Germinal center (tissue), 1 donor: ENCODE data around the gene HOXA3.

ENCODE experiments used
- DNase-seq: peaks from one replicate; pipeline ENCODE4 v3.0.0; 2012; ENCODE audit warnings: mixed read lengths, low spot score

The HOXA3 gene

GRCh38 chr7:27101957-27102580 lies 50.3 kb downstream of the HOXA3 start:
- DNase-seq: peak; percentile 25

DNA sequence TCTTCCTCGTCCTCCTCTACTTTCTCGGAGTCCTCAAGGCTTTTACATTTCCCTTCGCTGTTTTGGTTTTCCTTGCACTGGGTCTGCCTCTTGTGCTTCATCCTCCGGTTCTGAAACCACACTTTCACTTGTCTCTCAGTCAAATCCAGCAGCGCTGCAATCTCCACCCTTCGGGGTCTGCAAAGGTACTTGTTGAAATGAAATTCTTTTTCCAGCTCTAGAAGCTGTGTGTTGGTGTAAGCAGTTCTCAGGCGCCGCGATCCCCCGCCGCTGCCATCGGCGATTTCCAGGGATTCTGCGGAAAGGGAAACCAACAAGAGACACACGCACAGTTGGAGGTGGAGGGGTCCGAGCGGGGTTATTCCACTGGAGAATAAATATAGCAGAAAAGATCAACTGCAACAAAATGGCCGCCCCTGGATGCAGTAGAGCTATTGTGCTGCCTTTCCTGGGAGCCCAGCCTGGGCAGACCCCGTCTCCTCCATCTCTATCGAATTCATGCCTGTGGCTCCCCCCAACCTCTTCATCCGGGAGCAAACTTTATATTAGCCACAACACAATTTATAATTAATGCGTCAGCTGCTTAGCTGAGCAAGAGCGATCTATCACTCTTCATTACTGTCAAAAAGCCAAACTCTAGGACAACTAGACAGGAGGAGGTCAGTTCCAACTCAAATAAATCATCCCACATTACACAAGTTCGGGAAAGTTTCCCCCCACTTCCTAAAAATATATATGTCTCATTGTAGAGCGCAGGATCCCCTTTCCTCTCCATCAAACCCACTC lies 51.0 kb downstream of the HOXA3 start:
- no peak for DNase-seq

GRCh38 chr7:27100694-27101170 lies 51.7 kb downstream of the HOXA3 start:
- no peak for DNase-seq

DNA sequence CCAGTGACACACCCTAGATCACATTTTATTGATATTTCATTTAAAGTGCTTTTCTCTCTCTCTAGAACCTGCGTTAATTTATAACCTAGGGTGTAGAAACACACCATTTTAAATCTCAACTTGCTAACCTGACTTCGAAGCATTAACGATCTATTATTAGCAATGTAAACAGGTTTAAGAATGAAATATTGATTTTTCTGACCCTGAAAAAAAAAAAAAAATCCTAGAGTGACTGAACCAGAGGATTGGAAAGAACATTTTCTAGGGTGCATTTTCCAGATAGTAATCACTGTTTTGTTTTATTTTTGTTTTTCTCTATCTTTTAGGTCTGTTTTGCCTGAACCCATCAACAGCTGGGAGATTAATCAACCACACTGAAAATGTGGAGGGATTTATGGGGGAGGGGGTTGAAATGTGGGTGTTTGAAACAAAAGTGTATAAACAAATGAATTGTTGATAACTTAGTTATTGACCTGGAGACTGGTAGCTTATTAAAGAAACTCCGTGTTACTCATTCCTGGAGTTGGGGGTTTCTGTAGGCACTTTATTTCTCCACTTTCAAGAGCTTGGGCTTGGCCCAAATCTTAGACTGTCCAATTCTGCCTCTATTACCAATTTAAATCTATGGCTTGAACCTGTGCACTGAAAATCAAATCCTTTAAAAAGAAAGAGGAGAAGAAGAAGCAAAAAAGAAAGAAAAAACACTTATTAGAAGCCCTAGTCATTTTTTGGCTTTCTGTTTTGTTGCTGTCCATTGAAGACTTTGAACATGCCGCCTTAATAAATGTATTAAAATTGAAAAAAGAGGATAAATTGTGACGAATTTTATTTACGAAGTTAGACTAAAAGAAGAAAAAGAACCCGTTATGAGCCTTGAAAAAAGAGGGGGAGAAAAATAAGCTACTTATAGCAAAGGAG lies 52.7 kb downstream of the HOXA3 start:
- DNase-seq: no peak

DNA sequence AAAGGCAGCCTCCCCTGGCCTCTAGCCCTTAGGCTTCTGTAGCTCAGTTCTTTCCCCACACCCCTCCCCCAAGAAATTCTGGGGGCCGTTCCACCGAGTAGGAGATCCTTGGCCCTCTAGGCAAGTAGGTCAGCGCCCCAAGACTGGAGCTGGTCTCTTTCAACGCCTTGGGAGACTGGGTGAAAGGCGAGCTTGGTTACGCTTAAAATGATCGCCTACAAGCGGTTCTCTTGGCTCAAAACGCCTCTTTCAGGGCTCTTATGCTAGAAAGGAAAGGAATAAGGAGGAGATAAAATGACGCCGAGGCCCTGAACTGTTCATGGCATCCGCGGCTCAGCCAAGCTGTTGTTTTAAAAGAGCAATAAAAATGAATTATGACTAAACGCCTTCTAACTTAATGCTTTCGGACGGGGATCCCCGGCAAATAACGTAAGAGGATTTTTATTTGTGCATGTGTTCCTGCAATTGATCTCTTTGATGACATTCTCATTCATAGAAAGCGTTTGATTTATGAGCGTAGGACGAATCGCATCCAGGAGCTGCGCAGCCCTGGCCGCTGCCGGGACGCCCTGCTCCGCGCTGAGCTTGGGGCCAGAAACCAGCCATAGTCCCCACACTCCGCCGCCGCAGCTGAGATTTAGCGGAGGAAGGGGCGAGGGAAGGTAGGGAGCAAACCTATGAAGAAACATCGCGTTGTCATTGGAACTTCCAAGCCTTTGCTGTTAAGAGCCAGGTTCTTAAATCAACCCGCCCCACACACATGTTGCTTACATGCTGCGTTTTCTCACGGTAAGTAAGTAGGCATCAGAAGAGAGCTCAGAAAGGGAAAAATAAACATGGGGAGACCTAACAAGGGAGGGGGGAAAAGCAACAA lies 53.6 kb downstream of the HOXA3 start:
- no peak for DNase-seq

DNA sequence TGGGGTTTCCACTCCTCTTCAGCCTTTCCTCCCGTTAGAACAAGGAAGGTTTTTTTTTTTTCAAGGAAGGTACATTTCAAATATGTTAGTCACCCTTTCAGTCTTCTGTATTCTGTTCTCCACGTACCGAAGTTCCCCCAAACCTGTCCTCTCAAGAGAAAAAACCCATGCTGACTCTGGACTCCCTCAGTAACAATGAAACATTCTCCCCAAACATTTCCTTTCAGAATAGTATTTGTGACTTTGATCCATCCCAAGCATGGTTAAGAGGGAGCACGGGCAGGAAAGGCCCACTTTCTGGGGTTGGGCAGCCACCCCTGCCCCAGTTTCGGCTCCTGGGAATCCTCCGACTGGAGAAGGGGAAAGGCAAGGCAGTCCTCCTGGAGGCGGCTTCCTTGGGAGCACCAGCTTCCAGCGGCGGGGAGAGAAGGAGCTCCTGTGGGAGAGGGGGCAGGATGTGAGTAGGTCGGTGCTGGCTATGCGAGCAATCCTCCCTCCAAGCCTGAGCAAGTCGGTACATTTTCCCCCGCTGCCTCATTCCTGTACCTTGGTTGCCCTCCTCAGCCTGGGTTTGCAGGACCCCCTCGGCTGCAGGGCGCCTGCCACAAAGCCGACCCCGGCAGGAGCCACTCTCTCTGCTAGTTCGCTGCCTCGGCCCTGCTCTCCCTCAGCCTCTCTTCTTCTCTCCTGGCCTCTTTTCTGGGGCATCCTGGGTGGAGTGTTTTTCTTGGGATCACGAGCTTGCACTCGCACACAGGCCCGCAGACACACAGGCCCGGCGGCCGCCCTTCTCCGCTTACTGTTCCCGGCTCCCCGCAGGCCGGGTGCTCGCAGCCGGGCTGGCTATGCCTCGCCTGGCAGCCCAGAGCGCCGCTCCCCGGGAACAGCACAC lies 54.5 kb downstream of the HOXA3 start:
- DNase-seq: no peak

GRCh38 chr7:27096768-27097514 lies 55.4 kb downstream of the HOXA3 start:
- DNase-seq: peak; percentile 34

DNA sequence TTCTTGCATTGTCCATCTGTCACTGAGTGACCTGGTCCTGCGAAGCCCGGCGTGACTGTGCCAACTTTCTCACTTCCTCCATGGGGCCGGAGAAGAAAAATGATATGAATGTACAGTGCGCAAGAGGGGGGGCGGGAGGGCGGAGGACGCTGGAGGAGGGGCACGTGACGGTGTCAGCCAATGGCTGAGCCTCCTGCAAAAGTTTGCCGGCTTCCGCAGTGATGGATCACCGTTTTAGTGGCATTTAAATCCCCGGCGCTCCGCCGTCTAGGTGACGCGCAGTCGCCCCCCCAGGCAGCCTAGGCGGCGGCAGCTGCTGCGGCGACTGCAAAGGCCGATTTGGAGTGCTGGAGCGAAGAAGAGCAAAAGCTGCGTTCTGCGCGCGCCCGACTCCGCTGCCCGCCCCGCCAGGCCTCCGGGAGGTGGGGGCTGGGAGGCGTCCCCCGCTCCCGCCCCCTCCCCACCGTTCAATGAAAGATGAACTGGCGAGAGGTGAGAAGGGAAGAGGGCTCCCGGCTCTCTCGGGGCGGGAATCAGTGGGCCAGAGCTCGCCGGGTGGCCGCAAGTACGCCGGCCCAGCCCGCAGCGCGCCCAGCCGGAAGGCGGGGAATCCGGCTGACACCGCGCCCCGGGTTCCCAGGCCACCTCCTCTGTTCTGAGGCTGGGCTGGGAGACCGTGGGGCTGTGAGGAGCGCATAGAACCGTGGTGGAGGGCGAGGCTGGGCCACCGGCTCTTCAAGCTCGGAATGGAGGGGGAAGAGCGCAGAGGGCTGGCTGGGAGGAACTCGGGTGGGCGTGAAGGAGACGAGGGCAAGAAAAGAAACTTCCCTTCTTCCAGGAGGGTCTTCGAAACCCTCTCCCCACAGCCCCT lies 56.3 kb downstream of the HOXA3 start, which contains the start of gene HOXA1:
Gene HOXA1 (minus strand): TSS at position 104 of the 871 bp plus-strand sequence. CDS start 88 bp downstream, at position 16.
- peak; percentile 98 for DNase-seq

DNA sequence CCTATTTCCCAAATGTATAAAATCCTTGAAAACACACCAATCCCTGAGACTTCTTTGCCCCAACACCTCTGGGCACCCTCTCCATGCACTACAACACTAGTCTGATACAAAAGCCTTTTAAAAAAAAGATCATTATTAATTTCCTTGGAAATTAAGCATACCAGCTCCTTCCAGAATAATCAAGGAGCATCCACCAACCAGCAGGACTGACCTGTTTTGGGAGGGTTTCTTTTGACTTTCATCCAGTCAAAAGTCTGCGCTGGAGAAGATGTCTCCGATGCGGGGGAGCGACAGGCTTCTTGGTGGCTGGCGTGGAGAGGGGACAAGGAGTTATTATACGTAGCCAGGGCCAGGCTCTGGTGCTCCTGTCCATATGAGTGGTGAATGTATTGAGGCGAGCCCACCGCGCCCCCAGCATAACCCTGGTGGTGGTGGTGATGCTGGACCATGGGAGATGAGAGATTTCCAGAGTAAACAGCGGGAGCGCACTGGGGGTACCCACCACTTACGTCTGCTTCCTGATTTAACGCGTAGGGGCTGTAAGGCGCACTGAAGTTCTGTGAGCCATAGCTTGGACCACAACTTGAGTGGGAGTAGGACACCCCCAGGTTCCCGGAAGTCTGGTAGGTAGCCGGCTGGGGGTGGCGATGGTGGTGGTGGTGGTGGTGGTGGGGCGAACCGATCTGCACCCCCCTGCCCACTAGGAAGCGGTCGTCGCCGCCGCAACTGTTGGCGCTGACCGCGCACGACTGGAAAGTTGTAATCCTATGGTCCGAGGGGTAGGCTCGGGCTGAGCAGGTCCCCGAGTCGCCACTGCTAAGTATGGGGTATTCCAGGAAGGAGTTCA lies 57.1 kb downstream of the HOXA3 start:
- DNase-seq: peak; percentile 34

DNA sequence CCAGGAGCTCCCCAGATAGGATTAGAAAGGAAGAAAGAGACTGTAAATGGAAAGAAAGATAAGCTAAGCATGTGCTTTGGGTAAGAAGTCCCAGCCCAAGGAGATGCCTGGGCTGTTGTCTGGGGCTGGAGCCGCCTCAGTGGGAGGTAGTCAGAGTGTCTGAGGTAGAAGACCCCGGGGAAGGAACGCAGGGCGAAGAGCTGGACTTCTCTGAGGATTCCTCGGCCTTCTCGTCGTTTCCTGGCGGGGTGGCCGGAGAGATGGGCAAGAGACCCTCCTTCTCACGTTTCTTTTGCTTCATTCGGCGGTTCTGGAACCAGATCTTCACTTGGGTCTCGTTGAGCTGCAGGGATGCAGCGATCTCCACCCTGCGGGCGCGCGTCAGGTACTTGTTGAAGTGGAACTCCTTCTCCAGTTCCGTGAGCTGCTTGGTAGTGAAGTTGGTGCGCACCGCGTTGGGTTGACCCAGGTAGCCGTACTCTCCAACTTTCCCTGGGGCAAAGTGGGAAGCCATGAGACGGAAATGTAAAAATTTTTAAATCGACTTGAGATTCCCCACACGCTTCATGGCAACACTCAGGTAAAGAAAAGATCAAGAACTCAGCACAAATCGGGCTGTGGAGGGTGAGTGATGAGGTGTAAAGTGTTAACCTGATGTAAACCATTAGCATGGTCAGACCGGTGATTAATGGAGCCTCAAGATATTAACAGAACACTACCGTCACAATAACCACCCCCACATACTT lies 57.9 kb downstream of the HOXA3 start:
- DNase-seq: no peak

DNA sequence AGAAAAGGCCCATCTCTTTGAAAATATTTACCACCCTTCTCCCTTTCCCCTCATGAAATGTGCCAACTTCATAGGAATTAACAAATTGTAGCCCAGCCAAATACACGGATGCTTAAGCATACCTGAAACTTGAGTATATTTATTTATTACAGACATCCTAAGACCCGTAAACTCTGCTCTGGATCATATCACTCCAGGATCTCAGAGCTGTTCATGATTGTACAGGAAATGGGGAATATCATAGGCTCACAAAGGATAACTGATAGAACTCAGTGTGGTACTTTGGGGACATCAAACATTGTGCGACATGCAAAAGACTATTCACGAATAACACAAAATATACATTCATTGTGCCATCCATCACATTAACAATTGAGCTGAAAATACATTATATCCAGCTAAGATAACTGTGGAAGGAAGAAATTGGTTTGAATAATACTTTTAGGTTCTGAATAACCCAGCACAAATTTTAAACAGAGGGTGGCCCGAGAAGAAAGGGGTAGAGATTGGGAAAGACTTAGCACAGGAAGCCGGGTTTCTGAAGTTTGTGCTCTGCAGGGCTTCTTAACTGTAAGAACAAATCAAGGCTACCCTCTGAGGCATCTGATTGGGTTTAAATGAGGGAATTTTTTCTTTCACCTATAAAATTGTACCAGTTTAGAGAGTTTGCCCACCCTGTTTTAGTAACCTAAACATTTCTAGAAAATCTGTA lies 59.0 kb downstream of the HOXA3 start:
- DNase-seq: no peak

- no peak for DNase-seq
These were observed 59.6 kb downstream of the HOXA3 start for GRCh38 chr7:27092819-27093110.

DNA sequence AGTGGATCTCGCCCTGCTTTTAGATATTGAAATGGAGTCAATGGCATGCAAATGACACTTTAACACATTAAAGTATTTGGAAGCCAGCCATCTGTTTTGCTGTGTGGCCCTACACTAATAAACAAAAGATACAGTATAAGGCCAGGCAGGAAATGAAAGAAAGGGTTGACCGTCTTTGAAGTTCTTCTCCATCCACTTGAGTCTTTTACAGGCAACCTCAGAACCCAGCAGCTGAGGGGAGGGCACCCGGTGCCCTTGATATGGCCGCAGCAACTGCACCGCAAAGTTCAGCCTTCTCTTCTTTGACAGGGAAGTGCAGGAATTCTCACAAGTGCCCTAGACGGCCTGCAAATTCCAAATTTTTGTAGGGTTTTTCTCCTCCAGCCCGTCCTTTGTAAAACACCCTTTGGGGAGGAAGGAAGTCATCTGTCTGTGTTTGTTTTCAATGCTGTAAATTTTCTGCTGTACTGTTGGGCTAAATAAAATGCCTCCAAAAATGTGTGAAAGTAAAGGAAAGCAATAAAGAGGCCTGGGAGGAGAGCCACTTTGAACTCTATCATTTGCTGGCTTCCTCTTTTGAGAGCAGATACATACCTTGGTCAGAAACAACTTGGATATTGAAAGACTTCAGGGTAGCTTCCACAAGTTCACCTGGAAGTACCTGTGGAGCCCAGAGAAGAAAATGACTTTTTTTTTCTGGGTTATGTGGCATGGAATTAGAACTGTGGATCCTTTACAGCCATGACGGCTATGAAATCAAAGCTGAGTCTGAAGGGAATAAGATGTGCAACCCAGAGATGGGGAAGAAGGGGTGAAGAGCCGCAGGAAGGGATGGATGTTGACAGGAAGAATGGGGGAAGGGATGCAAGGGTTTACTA lies 60.2 kb downstream of the HOXA3 start:
- no peak for DNase-seq

- no peak for DNase-seq
These were observed 61.3 kb downstream of the HOXA3 start for GRCh38 chr7:27091105-27091504.
